Measurements from ENCODE around the gene CMIP.
"Not testable (repeated sequence)": the region's sequence is repeated elsewhere in the genome, so short reads cannot be mapped to it uniquely, and the experiment has no call there.

The CMIP gene

GRCh38 chr16:81568749-81569087, 124.1 kb downstream of the CMIP start:
- DNase-seq (ENCODE audit: low spot score): no peak

- DNase-seq (ENCODE audit: low spot score): no peak
Observed at GRCh38 chr16:81569361-81570034, 124.9 kb downstream of the CMIP start.

GRCh38 chr16:81570151-81570846, 125.7 kb downstream of the CMIP start:
- DNase-seq (ENCODE audit: low spot score): no peak

GRCh38 chr16:81571175-81571574, 126.6 kb downstream of the CMIP start:
- no peak for DNase-seq (ENCODE audit: low spot score)

- DNase-seq (ENCODE audit: low spot score): no peak
Observed at GRCh38 chr16:81571592-81572385, 127.2 kb downstream of the CMIP start.

GRCh38 chr16:81572386-81573144, 128.0 kb downstream of the CMIP start:
- DNase-seq (ENCODE audit: low spot score): no peak

GRCh38 chr16:81573533-81574020, 129.0 kb downstream of the CMIP start:
- DNase-seq (ENCODE audit: low spot score): no peak

GRCh38 chr16:81574168-81574567, 129.6 kb downstream of the CMIP start:
- DNase-seq (ENCODE audit: low spot score): no peak

GRCh38 chr16:81575307-81575706, 130.7 kb downstream of the CMIP start:
- no peak for DNase-seq (ENCODE audit: low spot score)

- no peak for DNase-seq (ENCODE audit: low spot score)
Observed at GRCh38 chr16:81575834-81576233, 131.2 kb downstream of the CMIP start.

GRCh38 chr16:81576696-81577095, 132.1 kb downstream of the CMIP start:
- no peak for DNase-seq (ENCODE audit: low spot score)

GRCh38 chr16:81577272-81577671, 132.7 kb downstream of the CMIP start:
- not testable (repeated sequence) for DNase-seq (ENCODE audit: low spot score)

GRCh38 chr16:81578076-81578475, 133.5 kb downstream of the CMIP start:
- DNase-seq (ENCODE audit: low spot score): no peak

- DNase-seq (ENCODE audit: low spot score): no peak
Observed at GRCh38 chr16:81578636-81579413, 134.2 kb downstream of the CMIP start.

- no peak for DNase-seq (ENCODE audit: low spot score)
Observed at GRCh38 chr16:81581107-81581506, 136.5 kb downstream of the CMIP start.

GRCh38 chr16:81582655-81583441, 138.2 kb downstream of the CMIP start:
- DNase-seq (ENCODE audit: low spot score): no peak

GRCh38 chr16:81583893-81584631, 139.5 kb downstream of the CMIP start:
- DNase-seq (ENCODE audit: low spot score): no peak

- peak; percentile 24 for DNase-seq (ENCODE audit: low spot score)
Observed at GRCh38 chr16:81585785-81586184, 141.2 kb downstream of the CMIP start.

GRCh38 chr16:81586417-81586816, 141.8 kb downstream of the CMIP start:
- DNase-seq (ENCODE audit: low spot score): no peak

All from RKO (cell line).